ENCODE data around the gene HOXD12.

- TF ChIP-seq CTCF (conservative IDR thresholded peaks at IDR 0.05) (no peak), EZH2 (IDR thresholded peaks at IDR 0.05; ENCODE audit: low read depth) (no peak)
Measured at GRCh38 chr2:176102309-176102866, 2.8 kb downstream of the HOXD12 start.
